Stimulated activated CD8-positive, alpha-beta memory T cell treated with anti-CD3 and anti-CD28 coated beads, Interleukin-7, amount 100 ng/mL, for 48 hours (primary cell): Measurements from ENCODE around the gene PAPOLA.
A peak's percentile ranks its signal among the peaks of the same experiment; 100 is the strongest.

ENCODE experiments used
- DNase-seq, 2 donors: peaks; one replicate each; pipeline ENCODE4 v3.0.0-alpha.2; 2020; ENCODE audit warnings: low read depth in 1 of 2; ENCODE audit errors: extremely low read depth in 1 of 2

PAPOLA gene

DNA sequence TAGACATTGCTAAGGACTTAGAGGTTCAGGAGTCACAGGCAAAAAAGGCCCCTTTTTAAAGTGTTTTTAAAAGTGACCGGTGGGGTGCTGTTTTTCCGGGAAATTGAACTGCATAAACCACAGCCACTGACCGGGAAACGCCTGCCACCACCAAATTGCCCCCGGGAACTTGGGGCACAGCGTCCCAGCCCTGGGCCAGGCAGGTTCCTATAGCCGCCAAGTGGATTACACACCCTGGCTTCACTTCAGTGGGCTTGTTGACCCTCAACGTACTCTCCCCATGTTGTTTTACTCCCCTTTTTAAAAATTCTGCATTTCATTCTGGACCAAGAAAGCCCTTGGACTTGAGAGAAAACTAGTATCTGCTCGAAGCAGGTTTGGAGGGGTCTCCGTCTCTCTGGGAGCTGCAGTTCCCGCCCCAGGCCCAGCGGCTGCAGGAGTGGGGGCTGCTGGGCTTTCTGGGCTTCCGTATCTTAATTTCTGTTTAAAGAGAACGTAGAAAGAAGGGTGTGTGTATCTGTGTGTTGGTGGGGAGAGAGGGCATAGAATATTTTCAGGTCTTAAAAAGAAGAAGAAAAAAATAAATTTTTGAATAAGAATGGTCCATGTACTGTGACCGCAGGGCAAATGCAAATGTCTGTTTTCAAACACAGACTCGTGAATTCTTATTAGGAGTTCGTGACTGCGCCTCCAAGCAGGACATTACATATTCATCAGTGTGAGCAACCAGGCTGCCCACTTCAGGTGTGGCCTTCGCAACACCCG lies 82.9 kb downstream of the PAPOLA start:
- no peak for DNase-seq

DNA sequence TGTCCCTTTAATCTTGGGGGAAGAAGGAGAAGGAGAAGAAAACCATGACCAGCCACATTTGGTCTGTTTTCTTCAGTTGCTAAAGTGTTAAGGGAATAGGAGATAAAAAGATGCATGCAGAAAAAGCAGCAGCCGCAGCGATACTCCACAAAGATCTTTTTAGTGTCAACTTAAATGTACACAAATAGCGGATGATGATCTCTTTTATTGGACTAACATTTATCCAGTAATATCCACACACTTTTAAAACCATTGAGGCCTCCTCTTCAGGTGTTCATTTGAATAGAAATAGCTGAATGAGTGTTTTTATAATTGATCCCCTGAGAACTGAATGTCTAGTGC lies 83.5 kb downstream of the PAPOLA start:
- DNase-seq, result no peak

DNA sequence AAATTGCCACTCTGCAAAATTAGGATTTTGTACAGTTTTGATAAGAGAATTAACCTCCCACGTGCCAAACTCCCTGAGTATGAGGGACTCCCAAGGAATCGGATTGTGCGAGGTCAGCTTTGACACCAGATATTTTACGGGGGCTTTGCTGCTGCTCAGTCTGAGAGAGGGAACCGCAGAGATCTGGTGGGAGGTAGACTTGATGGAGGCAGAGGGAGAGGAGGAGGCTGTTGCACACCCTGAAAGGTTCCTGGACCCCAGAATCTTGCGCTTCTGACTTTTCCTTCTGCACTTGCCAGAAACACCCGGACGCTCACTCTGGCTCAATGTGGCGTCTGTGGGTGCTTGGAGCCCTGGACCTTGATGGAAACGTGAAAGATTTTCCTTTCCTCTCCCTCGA lies 83.9 kb downstream of the PAPOLA start:
- no peak for DNase-seq

DNA sequence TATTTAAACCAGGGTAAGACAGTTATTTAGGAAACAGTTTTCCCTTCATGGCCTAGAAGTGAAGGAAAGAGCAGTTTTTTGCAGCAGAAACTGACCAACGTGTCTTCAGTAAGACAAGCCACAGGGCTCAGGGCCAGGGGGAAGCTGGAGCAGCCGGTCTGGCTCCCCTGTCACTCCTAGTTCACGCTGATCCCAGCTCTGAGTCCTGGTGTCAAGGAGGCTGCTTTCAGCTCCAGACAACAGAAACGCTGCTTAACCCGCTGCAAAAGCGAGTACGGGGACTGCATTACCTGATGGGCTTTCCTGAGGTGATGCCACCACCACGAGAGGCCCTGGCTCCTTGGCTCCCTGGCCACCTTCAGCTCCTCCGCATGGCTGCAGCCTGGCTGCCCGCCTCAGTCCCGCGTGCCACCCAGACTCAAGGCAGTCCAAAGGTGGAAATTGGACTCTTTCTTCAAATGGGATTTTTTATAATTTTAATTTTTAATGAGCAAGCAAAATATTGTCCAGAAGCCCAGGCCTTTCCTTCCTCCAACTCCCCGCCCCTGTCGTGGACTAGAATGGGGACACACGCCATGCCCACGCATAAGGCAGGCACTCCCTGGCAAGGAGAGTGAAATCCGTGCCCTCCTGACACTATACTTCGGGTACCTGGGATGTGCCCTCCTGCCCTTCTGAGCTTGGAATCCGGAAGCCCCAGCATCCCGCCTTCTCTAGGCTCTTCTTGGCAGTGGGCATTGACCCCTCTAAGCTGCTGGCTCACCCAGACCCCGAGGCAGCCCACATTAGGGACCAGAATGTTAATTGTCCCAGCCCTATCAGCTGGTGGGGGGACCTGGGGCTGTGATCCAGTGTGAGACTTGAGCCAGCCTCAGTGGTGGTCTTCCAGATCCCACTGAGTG lies 85.0 kb downstream of the PAPOLA start:
- DNase-seq, result no peak

DNA sequence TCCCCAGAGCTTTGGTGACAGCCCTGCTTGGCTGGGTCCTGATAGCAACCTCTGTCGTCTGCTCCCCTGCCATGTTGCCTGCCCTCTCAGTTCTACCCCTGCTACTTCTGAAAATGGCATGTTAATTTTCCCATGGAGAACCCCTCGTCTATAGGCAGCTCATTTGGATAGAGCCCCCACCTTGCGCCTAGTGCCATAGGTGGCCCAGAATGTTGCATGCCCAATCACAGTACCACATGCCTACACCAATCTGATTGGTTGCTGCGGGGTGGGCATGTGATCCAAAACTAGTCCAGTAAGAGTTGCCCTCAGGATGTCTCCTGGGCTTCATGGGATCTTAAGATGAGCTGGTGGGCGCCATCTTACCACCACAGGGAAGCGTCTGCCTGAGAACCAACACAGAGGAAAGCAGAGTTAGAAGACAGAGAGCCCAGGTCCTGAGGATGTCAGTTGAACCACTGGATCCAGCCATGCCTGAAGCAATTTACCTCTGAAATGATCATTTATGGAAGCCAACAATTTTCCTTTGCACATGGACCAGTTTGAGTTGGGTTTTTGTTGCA lies 85.7 kb downstream of the PAPOLA start:
- DNase-seq, result no peak

DNA sequence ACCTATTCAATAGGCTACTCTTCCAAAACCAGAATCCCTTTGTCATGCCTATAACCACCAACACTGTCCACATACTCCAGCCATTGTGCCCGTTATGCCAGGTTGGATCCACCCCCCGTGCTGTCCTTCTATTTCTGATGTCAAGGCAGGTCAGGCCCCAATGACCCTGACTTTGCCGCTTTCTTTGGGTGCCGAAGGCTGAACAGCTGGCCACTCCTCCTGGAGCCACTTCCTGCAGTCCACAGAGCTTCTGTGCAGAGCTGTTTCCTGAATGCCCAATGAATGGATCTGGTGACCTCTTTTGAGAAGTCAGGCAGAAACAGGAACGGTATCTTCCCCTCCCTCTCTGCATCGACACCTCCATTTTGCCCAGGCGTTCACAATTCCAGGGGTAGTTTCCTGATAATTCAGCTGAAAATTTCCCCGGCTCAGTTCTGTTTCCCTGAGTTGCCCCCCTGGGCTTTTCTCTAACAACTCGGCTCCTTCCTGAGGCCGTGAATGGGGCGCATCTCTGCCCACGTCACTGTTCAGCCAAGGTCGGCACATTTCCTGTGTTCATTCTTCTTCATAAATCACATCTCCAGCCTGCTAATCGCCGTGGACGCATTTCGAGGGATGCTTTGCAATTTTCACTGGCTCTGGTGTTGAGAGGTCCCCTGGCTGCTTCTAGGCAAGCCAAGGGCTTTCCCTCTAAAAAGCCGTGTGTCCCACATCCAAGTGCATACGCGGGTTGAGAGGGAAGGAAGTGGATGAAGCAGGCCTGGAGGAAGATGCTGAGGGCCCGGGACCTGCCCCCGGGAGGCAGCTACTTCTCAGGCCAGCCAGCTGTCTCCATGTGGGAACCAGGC lies 86.5 kb downstream of the PAPOLA start:
- no peak for DNase-seq

DNA sequence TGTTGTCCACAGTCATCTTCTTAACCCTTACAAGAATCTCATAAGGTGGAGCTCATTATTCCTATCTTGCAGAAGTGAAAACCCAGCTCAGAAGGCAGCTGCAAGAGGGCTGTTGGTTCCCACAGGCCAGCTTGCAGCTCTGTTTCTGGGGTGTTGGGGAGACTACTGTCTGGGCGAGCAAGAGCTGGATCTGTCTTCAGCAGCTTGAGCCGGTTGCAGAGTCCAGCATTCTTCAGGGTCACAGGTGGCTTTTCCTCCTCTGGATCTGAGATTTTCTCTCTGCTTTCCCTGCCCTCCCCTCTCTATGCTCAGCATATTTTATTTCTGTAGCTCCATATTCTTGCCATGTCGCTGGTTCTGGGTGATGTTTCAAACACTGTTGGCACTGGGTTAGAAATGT lies 87.4 kb downstream of the PAPOLA start:
- no peak for DNase-seq

DNA sequence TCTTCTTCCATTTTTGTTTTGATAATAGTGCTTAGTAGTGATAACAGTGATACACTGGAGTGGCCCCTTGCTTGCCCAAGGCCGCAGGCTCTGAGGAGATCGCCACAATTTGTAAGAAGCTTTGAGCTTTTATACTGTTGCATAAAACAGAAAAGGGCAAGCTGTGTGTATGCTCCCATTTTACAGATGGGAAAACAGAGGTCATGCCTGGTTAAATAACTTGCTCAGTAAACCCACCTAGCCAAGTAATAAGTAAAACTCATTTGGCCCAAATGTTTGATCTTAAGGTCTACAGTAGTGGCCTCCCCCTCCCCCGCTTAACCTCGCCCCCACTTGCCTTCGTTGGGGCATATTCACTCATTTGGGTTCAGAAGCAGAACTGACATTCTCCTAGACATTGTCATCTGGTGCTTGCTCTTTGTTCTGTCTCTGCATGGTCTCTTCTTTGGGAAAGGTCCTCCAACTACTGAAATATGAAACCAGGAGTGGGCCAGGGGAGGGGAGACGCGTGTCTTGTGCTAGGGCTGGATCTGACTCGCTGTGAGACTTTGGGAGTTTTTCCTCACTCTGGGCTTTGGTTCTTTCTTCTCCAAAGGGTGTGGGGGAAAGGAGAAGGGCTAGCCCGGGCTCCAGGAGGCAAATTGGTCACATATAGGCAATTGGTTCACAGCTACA lies 88.1 kb downstream of the PAPOLA start:
- no peak for DNase-seq

DNA sequence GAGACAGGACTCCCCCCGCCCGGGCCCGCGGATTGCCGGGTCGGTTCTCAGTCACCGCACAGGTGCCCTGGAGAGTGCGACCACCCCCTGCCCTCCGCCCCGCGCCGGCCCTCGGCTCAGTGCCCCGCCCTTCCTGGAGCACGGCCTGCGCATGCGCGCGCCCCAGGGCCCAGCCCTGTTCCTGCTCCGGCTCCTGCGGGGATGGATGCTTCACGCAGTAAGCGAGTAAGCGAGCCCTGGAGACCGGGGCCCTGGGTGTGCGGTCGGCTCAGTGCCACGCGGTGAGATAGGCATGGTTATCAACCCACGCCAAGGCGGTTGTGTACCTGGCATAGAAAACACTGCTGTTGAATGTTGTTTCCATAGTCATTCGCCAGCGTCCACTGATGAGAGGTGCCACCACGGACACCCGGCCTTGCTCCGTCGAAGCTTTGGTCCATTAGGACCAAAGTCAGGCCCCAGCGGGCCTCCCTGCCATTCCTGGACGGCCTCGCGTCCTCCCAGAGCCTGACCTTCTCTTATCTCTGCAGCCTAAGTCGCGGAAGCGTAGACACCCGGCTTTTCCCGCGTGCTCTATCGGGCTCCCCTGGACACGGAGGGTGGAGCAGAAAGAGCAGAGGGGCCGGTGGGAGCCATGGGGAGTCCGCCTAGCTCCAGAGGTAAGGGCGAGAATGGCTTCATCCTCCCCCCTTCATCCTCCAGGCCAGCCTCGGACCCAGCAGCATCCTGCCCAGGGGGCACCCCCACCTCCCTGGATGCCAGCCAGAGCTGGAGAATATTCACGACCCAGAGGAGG lies 90.6 kb downstream of the PAPOLA start:
- peak; percentile 28 to 42 for DNase-seq

DNA sequence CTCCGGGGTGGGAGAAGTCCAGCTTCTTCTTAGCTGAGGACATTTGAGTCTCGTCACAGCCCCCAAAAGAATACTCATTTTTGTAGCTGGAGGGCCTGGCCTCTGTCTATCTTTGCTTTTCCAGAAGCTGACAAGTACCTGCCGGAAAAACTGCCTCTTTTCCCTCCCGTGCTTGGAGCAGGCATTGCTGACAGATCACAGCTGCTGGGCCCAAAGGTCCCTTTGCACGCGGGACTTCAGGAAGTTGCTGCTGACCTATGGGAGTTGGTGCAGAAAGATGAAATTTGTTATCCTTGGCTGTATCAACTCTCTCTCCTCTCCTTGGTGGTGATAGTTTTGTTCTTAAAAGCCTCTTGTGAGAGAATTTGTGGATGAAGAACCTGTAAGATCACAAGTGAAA lies 92.8 kb downstream of the PAPOLA start:
- DNase-seq, result no peak

DNA sequence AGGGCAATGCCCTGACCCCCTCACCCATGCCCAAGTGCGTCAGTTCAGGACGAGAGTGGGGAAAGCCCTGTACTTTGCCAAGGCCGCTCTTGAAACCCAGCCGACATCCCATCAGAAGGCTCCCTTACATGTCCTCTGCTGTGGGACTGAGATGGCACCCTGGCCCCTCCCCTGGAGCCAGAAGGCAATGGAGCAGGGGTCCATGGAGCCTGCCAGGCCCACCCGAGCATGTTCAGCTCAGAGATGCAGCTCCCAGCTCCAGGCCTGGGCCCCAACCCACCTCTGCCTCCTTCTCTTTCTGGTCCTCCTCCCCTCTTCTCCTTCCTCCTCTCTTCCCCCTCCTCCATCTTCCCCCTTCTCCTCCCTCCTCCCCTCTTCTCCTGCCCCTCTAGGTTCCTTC lies 95.5 kb downstream of the PAPOLA start:
- no peak for DNase-seq

DNA sequence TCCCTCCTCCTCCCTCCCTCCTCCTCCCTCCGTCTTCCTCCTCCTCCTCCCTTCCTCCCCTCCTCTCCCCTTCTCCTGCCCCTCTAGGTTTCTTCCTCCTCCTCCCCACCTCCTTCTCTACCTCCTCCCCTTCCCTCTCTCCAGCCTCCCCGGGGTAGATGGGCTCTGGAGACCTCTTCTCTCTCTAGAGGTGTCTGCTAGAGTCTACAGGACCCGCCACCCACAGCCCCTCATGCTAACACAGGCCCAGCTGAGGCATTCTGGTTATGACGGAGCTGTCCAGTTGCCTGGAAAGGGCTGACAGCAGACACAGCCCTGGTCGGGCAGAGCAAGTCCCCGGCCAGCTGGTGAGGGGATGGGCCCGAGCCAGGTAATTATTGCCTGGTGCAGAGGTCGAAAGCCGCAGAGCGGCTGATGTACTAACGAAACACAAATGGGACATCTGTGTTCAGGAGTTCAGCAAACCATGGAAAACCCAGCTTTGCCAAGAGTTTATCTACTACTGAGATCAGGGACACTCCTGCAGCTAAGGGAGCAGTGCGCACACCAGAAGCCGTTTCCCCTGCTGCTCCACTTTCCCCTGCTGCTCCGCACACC lies 96.2 kb downstream of the PAPOLA start:
- DNase-seq, result no peak

DNA sequence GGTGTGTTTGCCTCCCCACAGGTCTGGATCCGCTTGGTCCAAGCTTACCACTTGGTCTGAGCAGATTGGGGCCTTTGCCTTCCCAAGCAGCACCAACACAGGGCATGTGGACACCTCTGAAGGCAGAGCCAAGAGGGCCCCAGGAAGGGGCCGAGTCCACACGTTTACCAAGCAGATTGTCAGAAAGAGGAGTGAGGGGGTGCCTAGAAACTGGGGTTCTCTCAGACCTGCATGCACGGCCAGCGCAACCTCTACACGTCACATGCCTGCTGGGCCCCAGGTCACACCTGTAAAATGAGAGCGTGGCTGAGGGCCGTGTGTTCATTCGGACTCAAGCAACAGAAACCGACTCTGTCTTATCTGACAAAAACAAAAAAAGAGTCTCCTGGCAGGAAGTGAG lies 96.9 kb downstream of the PAPOLA start:
- no peak for DNase-seq

DNA sequence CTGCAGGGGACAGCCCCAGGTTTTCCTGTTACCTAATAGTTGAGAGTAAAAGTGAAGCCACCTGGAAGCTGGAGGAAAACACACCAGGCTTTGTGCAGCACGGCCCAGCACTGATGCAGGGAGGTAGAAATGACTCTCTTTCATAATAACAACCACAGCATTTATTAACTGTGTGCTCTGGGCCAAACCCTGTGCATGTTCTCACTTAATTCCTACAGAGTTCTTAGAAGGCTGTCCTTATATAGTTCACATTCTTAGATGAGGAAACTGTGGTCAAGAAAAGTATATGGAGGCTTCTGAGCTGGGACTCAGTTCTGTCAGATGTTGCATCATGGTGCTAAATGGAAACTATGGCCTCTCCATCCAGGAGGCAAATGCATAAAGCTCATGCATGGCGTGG lies 100.0 kb downstream of the PAPOLA start:
- DNase-seq, result no peak

DNA sequence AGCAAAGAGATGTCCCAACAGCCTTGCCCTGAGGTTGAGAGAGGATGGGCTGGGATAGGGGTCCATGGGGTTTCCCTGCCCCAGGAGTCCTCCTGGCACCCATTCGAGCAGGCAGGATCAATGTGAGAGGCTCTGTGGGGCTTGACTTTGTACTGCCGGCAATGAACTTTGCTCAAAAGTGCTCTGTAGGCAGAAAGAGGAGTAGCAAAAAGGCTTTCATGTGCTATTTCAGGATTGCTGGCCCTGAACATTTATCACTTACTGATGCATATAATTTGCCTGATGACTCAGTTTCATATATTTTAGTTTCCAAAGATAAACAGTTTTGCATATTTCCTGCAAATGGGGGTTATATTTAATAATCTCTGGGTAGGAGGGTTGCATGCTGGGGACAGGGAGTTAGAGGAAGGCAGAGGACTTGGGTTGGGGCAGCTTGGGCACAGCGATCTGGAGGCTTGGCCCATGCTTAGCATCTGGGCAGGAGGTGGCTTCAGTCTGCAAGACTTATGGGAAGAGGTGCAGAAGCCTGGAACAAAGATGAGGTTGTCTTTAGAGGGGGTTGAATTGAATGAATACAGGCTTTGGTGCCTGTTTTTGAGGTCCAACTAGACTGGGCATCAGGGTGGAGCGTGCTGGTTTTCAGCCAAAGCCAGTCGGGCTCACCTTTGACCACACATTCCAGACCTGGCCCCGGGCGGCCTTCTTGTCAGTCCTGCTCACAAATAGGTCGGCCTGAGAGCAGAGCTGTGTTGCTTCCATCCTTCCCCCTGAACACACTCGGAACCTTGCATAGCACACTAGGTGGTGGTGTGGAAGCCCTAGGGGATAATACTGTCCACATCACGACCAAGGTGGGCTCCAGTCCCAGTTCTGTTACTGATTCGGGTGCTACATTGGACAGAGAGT lies 101.4 kb downstream of the PAPOLA start:
- no peak for DNase-seq

DNA sequence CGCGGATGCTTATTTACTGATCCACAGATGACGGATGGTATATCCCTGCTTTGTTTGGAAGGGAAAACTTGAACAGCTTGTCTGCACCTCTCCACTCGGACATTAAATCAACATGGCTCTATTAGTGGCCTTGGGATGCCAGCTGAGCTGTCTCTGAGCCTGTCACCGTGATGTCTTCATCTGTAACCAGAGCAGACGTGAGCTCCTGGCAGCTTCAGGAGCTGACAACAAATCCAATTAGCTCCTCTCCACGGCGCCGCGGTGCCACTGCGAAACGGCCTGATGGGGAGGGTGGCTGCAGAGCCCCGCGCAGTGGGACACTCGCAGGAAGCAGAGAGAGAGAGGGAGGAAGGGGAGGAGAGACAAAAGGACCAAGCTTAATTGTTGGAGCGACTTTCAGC lies 112.3 kb downstream of the PAPOLA start:
- DNase-seq, result no peak

DNA sequence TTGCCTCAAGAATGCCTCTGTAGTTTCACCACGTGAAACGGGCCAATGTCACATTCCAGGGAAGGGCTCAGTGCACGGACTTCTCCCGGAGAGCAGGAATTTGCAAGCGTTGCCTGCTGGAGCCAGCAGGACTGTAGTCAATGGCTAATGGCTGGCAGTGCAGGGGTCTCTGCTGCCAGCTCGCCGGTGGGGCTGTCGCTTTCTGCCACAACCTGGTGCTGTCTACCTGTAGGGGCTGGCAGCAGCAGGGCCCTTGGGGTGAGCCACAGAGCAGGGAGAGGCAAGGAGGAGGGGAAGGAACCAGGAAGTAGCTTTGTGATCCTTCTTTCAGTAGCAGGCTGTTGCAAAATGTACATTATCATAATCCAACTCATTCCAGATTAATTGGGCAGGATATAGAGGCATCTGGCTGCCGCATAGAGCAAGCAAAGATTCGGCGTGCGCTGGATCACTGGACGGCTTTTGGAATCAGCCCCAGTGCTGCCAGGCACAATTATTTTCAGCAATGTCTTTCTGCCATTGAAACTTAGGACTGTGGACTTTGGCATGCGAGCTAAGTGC lies 114.1 kb downstream of the PAPOLA start:
- no peak for DNase-seq
